ENCODE measurements around the gene PEMT.

GRCh38 chr17:17503566-17504130, 87.9 kb downstream of the PEMT start:
- TF ChIP-seq, protein P1, sequence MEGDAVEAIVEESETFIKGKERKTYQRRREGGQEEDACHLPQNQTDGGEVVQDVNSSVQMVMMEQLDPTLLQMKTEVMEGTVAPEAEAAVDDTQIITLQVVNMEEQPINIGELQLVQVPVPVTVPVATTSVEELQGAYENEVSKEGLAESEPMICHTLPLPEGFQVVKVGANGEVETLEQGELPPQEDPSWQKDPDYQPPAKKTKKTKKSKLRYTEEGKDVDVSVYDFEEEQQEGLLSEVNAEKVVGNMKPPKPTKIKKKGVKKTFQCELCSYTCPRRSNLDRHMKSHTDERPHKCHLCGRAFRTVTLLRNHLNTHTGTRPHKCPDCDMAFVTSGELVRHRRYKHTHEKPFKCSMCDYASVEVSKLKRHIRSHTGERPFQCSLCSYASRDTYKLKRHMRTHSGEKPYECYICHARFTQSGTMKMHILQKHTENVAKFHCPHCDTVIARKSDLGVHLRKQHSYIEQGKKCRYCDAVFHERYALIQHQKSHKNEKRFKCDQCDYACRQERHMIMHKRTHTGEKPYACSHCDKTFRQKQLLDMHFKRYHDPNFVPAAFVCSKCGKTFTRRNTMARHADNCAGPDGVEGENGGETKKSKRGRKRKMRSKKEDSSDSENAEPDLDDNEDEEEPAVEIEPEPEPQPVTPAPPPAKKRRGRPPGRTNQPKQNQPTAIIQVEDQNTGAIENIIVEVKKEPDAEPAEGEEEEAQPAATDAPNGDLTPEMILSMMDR (conservative IDR thresholded peaks at IDR 0.05; ENCODE audit: low read depth, low read length), result no peak
- no peak for TF ChIP-seq EZH2 (IDR thresholded peaks at IDR 0.05; ENCODE audit: borderline replicate concordance, low read depth, low read length, poor library complexity, severe bottlenecking)

All from A673 (cell line).